ENCODE data around the gene NBEAL2. TPM values are rescaled to one million over a fixed set of nuclear protein-coding genes. Genes with fewer than 3 reads are reported as not detected.

Gene NBEAL2
- polyA plus RNA-seq, 1 donor from 2014 or later = 3.3 TPM

DNA sequence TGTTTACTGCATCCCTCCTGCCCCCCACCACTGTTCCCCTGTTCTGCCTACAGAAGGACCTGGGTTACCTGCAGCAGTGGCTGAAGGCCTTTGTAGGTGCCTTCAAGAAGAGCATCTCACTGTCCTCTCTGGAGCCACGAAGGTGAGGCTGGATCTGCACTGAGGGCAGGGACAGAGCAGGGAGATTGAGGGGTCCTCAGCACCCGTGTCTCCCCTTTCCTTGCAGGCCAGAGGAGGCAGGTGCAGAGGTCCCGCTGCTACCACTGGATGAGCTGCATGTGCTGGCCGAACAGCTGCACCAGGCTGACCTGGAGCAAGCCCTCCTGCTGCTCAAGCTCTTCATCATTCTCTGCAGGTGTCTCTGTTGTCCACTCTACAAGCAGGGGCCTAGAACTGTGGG is 9.2 kb downstream of the NBEAL2 start:
- no peak for TF ChIP-seq POLR2AphosphoS5 (IDR thresholded peaks at IDR 0.05)
- Histone ChIP-seq H3K27me3 (ENCODE audit: insufficient read depth, low read depth, low read length) (no peaks in the 10 kb centered on the region), H3K9me2 (ENCODE audit: insufficient read depth, low read length) (no peaks in the 10 kb centered on the region), H2AFZ (ENCODE audit: low read depth, low read length) (no peak overlapping the region), H3K79me2 (replicated peaks; ENCODE audit: insufficient read depth, low read length) (no peaks in the 10 kb centered on the region), H3K9ac (ENCODE audit: low read length) (no peak overlapping the region), H3K9me3 (ENCODE audit: low read length) (no peaks in the 10 kb centered on the region), H4K20me1 (ENCODE audit: insufficient read depth) (no peaks in the 10 kb centered on the region), H3F3A (ENCODE audit: insufficient read depth, low read length, poor library complexity, severe bottlenecking) (no peaks in the 10 kb centered on the region), H3K27ac (ENCODE audit: low read length) (no peak overlapping the region), H3K4me2 (ENCODE audit: low read length) (no peak overlapping the region), H3K4me3 (ENCODE audit: low read length) (no peak overlapping the region), H3K36me3 (ENCODE audit: insufficient read depth, low read length) (no peaks in the 10 kb centered on the region)

DNA sequence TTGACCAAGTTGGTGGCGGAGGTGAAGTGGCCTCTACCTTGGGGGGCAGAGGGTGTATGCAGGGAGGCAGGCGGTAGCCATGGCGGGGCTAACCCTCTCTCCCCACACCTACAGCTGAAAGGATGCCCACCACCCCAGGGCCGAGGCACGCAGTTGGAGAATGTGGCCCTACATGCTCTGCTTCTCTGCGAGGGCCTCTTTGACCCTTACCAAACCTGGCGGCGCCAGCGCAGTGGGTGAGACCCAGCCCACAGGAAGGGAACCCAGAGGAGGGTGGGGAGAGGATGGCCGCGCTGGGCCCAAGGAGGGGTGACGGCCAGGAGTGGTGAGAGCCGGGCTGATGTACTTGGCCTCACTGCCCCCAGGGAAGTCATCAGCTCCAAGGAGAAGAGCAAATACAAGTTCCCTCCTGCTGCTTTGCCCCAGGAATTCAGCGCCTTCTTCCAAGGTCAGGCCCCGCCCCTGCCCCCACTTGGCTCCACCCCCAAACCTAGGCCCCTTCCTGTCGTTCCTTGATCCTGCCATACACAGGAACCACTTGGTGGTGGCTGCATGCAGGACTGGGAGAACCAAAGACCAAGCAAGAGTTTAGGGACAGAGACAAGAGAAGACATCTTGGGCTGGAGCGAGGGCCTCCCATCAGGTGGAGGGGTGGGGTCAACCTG is 9.8 kb downstream of the NBEAL2 start:
- Histone ChIP-seq H4K20me1 (ENCODE audit: insufficient read depth) (no peaks in the 10 kb centered on the region), H3K27ac (ENCODE audit: low read length) (no peak overlapping the region), H3K9ac (ENCODE audit: low read length) (no peak overlapping the region), H3K9me3 (ENCODE audit: low read length) (no peaks in the 10 kb centered on the region), H3F3A (ENCODE audit: insufficient read depth, low read length, poor library complexity, severe bottlenecking) (no peaks in the 10 kb centered on the region), H3K4me2 (ENCODE audit: low read length) (no peak overlapping the region), H3K79me2 (replicated peaks; ENCODE audit: insufficient read depth, low read length) (no peaks in the 10 kb centered on the region), H3K36me3 (ENCODE audit: insufficient read depth, low read length) (no peaks in the 10 kb centered on the region), H3K4me3 (ENCODE audit: low read length) (no peak overlapping the region), H3K9me2 (ENCODE audit: insufficient read depth, low read length) (no peaks in the 10 kb centered on the region), H2AFZ (ENCODE audit: low read depth, low read length) (no peak overlapping the region), H3K27me3 (ENCODE audit: insufficient read depth, low read depth, low read length) (no peaks in the 10 kb centered on the region)
- TF ChIP-seq, protein P1, sequence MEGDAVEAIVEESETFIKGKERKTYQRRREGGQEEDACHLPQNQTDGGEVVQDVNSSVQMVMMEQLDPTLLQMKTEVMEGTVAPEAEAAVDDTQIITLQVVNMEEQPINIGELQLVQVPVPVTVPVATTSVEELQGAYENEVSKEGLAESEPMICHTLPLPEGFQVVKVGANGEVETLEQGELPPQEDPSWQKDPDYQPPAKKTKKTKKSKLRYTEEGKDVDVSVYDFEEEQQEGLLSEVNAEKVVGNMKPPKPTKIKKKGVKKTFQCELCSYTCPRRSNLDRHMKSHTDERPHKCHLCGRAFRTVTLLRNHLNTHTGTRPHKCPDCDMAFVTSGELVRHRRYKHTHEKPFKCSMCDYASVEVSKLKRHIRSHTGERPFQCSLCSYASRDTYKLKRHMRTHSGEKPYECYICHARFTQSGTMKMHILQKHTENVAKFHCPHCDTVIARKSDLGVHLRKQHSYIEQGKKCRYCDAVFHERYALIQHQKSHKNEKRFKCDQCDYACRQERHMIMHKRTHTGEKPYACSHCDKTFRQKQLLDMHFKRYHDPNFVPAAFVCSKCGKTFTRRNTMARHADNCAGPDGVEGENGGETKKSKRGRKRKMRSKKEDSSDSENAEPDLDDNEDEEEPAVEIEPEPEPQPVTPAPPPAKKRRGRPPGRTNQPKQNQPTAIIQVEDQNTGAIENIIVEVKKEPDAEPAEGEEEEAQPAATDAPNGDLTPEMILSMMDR (IDR thresholded peaks at IDR 0.05; ENCODE audit: poor library complexity, severe bottlenecking) = no peak
- TF ChIP-seq POLR2AphosphoS5 (IDR thresholded peaks at IDR 0.05) (no peak), RAD21 (conservative IDR thresholded peaks at IDR 0.05) (no peak), SMC3 (conservative IDR thresholded peaks at IDR 0.05; ENCODE audit: poor library complexity) (no peak)

- TF ChIP-seq RAD21 (conservative IDR thresholded peaks at IDR 0.05) = no peak
- no peak for TF ChIP-seq POLR2AphosphoS5 (IDR thresholded peaks at IDR 0.05)
- TF ChIP-seq EP300 (conservative IDR thresholded peaks at IDR 0.05; ENCODE audit: poor library complexity, severe bottlenecking) = no peak
- TF ChIP-seq EZH2 (IDR thresholded peaks at IDR 0.05; ENCODE audit: borderline replicate concordance, insufficient read depth, low read length, poor library complexity, severe bottlenecking) = no peak
- no peak for TF ChIP-seq SMC3 (conservative IDR thresholded peaks at IDR 0.05; ENCODE audit: poor library complexity)
- TF ChIP-seq MXI1 (conservative IDR thresholded peaks at IDR 0.05; ENCODE audit: poor library complexity, severe bottlenecking) = no peak
- TF ChIP-seq REST (IDR thresholded peaks at IDR 0.05; ENCODE audit: borderline replicate concordance) = no peak
- no peak overlapping the region for H3K4me3 ChIP-seq (ENCODE audit: low read length)
- H3K4me2 ChIP-seq (ENCODE audit: low read length) = no peak overlapping the region
- no peaks in the 10 kb centered on the region for H3F3A ChIP-seq (ENCODE audit: insufficient read depth, low read length, poor library complexity, severe bottlenecking)
- H3K36me3 ChIP-seq (ENCODE audit: insufficient read depth, low read length) = no peaks in the 10 kb centered on the region
- H3K9ac ChIP-seq (ENCODE audit: low read length) = no peak overlapping the region
- no peaks in the 10 kb centered on the region for H3K79me2 ChIP-seq (replicated peaks; ENCODE audit: insufficient read depth, low read length)
- no peaks in the 10 kb centered on the region for H3K27me3 ChIP-seq (ENCODE audit: insufficient read depth, low read depth, low read length)
- H4K20me1 ChIP-seq (ENCODE audit: insufficient read depth) = no peaks in the 10 kb centered on the region
- no peaks in the 10 kb centered on the region for H3K9me3 ChIP-seq (ENCODE audit: low read length)
- no peaks in the 10 kb centered on the region for H3K9me2 ChIP-seq (ENCODE audit: insufficient read depth, low read length)
- H2AFZ ChIP-seq (ENCODE audit: low read depth, low read length) = no peak overlapping the region
- H3K27ac ChIP-seq (ENCODE audit: low read length) = no peak overlapping the region
These were observed 11.3 kb downstream of the NBEAL2 start for GRCh38 chr3:46990573-46991374.

Measured in neural cell (in vitro differentiated cells).